HTR-8/SVneo (cell line): ENCODE results near the gene CHRDL2.
"Not testable (repeated sequence)": the region's sequence is repeated elsewhere in the genome, so short reads cannot be mapped to it uniquely, and the experiment has no call there.

ENCODE experiments used
- DNase-seq: peaks from one replicate; pipeline ENCODE4 v3.0.0; 2011; ENCODE audit warnings: low spot score, mixed read lengths; ENCODE audit not compliant: insufficient read length
- FAIRE-seq: peaks from 2 replicates; lab custom pipeline; 2011; peaks lifted over from hg19 to GRCh38; lab: Jason Lieb, UNC

CHRDL2 gene

GRCh38 chr11:74731301-74732094, at the start of gene CHRDL2:
Gene CHRDL2, minus strand, starts transcription at chr11:74731426. Its CDS starts 538 bp downstream, at chr11:74730888.
- DNase-seq, result no peak
- no peak for FAIRE-seq

GRCh38 chr11:74780248-74781005, 49.2 kb upstream of the CHRDL2 start:
- FAIRE-seq (no peak), DNase-seq (no peak)

- DNase-seq (no peak), FAIRE-seq (no peak)
These were observed 47.4 kb upstream of the CHRDL2 start for GRCh38 chr11:74778581-74778980.

GRCh38 chr11:74777877-74778276, 46.7 kb upstream of the CHRDL2 start:
- DNase-seq, result no peak
- FAIRE-seq, result no peak

- DNase-seq (no peak), FAIRE-seq (no peak)
These were observed 45.8 kb upstream of the CHRDL2 start for GRCh38 chr11:74777038-74777437.

GRCh38 chr11:74776546-74776945, 45.3 kb upstream of the CHRDL2 start:
- DNase-seq, result no peak
- FAIRE-seq, result no peak

- FAIRE-seq (no peak), DNase-seq (no peak)
These were observed 44.5 kb upstream of the CHRDL2 start for GRCh38 chr11:74775762-74776161.

GRCh38 chr11:74773476-74773875, 42.2 kb upstream of the CHRDL2 start:
- FAIRE-seq (no peak), DNase-seq (no peak)

GRCh38 chr11:74771139-74771538, 39.9 kb upstream of the CHRDL2 start:
- DNase-seq, result no peak
- FAIRE-seq, result no peak

GRCh38 chr11:74770456-74770855, 39.2 kb upstream of the CHRDL2 start:
- FAIRE-seq (no peak), DNase-seq (no peak)

- FAIRE-seq (no peak), DNase-seq (no peak)
These were observed 38.0 kb upstream of the CHRDL2 start for GRCh38 chr11:74769055-74769707.

- not testable (repeated sequence) for FAIRE-seq, DNase-seq
These were observed 37.0 kb upstream of the CHRDL2 start for GRCh38 chr11:74768172-74768651.

GRCh38 chr11:74766905-74767304, 35.7 kb upstream of the CHRDL2 start:
- FAIRE-seq (no peak), DNase-seq (no peak)

GRCh38 chr11:74756571-74756970, 25.3 kb upstream of the CHRDL2 start:
- no peak for FAIRE-seq
- no peak for DNase-seq

- no peak for DNase-seq
- FAIRE-seq, result no peak
These were observed 24.3 kb upstream of the CHRDL2 start for GRCh38 chr11:74755395-74755995.

GRCh38 chr11:74754507-74755252, 23.5 kb upstream of the CHRDL2 start:
- FAIRE-seq (no peak), DNase-seq (peak; percentile 74)

- no peak for FAIRE-seq
- DNase-seq, result no peak
These were observed 20.1 kb upstream of the CHRDL2 start for GRCh38 chr11:74751303-74751702.

GRCh38 chr11:74750598-74750997, 19.4 kb upstream of the CHRDL2 start:
- not testable (repeated sequence) for DNase-seq, FAIRE-seq

- FAIRE-seq (no peak), DNase-seq (no peak)
These were observed 18.7 kb upstream of the CHRDL2 start for GRCh38 chr11:74749965-74750296.
